ENCODE data around the gene KIR3DL1.
"Not testable (repeated sequence)": the region's sequence is repeated elsewhere in the genome, so short reads cannot be mapped to it uniquely, and the experiment has no call there.

DNA sequence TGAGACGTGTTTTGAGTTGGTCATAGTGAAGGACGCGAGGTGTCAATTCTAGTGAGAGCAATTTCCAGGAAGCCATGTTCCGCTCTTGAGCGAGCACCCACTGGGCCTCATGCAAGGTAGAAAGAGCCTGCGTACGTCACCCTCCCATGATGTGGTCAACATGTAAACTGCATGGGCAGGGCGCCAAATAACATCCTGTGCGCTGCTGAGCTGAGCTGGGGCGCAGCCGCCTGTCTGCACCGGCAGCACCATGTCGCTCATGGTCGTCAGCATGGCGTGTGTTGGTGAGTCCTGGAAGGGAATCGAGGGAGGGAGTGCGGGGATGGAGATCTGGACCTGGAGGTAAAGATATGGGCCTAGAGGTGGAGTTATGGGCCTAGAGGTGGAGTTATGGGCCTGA lies at the start of gene KIR3DL1:
- TF ChIP-seq TAF1, POLR2A (IDR thresholded peaks at IDR 0.05; ENCODE audit: low read depth, low read length): not testable (repeated sequence)

All from GM12891 (cell line).